T-helper 2 cell treated with Interferon-gamma antibody and Interleukin-4, amounts not matched to agents 100 ng/mL and 5 ng/mL, for 36 hours (primary cell): ENCODE results near the gene ZBTB16. TPM values are rescaled to one million over a fixed set of nuclear protein-coding genes. Genes with fewer than 3 reads are reported as not detected.

Experiments used
- intact Hi-C: fragments of 100-400 bp; cut with micrococcal nuclease; formaldehyde crosslinking; loops from one replicate; pipeline ENCODE4 v1.15.1; 2023
- total RNA-seq: library from RNA; stranded (reverse); gene quantifications from 2 replicates; pipeline ENCODE4 v1.2.3, GENCODE V29; 2022

Gene ZBTB16
- total RNA-seq, 1 donor from 2014 or later: 13.7 TPM

DNA sequence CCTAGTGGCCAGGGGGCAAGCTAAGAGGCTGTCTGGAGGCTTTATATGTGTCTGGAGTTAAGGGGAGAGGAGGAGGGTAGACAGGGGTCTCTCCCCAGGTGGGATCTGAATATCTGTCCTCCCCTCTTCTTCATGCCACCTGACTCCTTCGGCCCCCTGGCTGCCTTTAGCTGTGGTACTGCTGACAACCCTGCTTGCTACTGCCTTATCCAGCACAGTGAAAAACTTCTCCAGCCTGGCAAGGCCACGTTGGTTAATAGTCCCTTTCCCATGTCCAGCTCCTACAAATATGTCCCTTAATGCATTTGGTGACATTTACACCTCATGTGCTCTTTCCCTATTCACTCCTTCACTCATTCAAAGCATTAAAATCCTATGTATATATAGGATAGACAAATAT is 194.3 kb downstream of the ZBTB16 start:
- intact Hi-C loops: no loop called here

DNA sequence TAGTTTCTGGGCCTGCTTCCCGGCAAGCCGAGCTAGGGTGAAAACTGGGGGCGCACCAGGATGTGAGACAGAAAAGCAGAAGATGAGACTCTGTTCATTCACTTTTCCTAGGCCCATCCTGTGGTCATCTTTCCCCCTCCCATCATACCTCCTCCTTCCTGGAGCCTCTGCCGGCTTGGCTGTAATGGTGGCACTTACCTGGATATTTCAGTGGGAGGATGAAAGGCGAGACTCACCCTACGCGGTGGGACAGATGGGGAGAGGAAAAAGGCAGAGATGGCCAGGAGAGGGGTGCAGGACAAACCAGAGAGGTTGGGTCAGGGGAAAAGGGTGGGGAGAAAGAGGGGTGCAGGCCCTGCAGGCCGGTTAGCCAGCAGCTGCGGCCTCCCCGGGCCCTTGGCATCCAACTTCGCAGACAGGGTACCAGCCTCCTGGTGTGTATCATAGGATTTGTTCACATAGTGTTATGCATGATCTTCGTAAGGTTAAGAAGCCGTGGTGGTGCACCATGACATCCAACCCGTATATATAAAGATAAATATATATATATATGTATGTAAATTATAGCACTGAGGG is 195.1 kb downstream of the ZBTB16 start:
- intact Hi-C loops: no loop called here

DNA sequence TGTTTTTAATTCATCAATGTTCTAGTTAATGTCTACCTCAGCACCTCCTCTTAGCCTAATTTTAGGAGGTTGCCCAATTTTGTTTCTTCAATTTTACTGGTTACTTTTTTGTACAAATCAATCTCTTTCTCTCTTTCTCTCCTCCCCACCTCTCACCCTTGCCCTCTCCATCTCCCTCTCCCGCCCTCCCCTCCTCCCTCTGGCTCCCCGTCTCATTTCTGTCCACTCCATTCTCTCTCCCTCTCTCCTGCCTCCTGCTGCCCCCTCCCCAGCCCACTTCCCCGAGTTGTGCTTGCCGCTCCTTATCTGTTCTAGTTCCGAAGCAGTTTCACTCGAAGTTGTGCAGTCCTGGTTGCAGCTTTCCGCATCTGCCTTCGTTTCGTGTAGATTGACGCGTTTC is 195.8 kb downstream of the ZBTB16 start:
- intact Hi-C loops: no loop called here

DNA sequence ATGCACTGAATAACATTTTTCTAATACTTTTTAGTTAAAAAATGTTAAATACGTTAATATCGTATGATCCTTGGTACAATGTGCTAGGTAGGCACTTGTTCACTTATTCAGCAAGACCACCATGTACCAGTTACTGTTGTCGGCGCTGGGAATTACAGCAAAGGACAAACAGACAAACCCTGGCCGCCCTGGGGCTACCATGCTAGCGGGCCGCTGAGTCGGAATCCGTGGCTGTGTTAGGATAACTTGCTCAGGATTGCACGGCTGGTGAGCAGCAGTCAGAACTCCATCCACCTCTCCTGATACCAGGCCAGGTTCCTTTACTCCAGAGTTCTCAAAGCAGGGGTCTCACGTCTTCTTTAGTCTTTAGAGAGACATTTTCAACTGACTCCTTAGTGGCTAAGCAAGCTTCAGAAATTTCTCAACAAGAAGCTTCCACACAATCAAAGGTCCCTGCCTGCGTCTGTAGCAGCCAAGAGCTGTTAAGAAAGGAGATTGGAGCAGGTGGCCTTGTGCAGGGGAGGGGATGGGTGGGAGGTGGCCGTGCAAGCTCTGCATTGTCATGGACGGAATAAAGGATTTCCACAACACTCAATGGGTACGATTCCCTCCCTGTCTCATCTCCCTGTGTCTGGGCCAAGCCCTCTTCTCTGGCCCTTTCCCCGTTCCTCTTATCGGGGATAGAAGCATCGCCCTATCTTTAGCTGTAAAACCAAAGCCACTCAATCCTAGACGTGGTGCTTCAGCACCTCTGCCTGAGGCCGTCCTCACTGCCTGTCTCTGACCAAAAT is 196.9 kb downstream of the ZBTB16 start:
- intact Hi-C loops: no loop called here

DNA sequence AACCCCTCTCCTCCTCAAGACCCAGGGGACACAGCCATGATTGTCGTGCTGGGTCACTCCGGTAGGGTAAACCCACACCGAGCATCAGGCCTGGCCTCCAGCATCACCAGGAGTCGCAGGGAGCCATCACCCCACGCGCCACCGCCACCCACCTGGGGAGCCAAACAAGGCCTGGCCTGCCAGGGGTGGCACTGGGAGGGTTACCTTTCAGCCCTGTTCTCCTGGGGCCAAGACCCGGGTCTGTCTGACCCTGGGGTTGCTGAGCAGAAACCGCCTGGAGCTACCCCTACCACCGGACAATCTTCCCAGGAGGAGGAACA is 197.4 kb downstream of the ZBTB16 start:
- intact Hi-C loops: no loop called here

DNA sequence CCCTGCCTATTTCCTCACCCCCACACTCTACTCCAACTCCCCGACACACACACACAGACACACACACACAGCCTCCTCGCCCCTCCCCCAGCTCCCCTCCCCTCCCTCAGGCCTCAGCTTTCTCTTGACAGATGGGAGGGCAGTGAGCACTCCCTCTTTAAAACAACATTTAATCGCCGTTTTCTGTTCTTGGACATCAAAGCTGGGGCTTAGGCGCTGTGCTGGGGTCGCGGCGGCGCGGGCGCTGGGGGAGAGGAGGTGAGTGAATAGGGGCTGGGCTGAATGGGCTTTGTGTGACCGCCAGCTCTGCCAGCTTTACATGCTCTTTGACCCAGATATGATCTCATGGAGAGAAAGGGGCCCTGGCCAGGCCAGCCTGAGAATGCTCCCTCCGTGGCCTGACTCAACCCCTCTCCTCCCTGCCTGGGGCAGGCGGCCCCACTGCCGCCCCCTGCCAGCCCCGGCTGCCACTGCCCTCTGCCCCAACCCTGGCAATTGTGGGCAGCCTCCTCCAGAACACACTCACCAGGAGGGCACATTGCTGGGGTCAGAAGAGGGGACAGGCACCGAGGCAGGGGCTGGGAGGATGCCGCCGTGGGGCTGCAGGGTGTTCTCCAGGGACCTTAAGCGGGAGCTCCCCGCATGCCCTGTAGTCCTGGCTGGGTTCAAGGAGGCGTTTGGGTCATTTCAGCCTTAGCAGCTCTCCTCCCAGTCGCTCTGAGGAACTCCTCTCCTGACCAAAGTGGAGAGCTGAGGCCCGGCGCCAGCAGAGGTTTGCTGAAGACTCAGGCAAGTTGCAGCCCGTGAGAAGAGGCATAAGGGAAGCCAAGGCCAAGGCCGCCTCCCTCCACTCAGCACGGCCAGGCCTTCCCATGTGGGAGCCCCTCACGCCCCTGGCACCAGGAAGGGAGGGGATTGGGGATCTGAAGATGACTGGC is 198.4 kb downstream of the ZBTB16 start:
- intact Hi-C loops: no loop called here

DNA sequence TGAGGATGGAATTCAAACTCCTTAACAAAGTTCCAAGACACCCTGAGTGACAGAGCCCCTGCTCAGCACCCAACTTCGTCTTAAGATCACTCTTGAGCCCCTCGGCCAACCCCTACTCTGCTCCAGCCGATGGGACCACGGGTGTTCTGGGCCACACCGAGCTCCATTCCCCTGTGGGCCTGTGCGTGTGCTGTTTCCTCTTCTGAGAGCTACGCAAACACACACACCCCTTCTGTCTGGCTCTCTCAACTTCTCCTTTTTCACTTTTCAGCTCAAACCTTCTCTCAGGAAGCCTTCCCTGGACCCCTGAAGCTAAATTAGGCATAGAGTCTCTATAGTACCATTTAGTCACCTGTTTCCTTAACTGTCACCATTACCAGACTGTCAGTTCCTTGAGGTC is 199.2 kb downstream of the ZBTB16 start:
- intact Hi-C loops: no loop called here

DNA sequence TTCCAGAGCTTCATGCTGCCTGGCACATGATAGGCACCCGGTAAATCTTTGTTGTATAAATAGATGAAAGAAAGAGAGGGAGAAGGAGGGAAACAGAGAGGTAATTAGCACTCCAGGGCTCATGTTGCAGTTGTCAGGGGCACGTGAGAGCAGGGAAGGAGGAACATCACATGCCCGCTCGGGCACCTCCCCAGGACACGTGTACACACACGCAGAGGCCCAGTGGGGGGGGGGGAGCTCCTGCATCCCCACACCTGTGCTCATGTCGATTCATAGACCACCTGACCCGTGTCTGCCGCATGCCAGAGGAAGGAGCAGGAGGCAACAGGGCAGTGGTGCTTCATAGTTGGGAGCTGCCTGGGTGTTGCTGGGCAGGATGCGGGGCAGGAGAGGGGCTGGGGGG is 199.6 kb downstream of the ZBTB16 start:
- intact Hi-C loops: no loop called here

DNA sequence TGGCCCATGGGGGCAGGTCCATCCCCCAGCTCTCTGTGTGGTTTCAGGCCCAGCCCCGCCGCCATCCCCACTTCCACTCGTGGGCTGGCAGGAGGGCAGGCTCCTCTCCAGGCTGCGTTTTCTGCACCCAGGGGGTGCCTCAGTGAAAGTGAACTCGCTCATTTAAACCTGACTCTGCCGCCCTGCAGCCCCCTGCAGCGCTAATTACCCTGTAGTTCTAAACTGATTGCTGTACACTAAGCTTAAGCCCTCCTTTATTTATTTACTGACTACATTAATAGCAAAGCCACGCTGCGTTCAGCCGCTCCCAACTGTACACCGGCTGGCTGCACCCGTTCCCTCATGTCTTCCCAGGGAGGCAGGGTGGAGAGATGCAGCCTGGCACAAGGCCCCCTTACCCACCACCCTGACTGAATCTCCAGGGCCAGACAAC is 200.1 kb downstream of the ZBTB16 start:
- intact Hi-C loops: no loop called here

DNA sequence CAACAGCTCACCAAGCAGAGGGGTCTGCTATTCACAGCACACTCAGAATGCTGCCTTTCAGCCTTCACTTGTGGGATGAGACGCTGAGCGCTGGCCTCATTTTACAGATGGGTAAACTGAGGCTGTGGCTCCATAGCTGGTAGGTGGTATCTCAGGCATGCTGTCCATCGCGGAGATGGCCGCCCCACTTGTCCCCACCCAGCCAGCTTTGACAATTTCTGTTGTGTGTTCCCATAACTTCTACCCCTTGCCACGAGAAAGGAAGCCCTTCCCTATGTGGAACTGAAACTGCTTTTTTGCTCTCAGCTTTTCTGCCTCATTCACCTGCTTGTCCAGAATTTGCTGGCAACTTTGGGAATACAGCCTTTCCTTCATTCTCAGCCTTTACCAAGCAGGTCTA is 200.6 kb downstream of the ZBTB16 start:
- intact Hi-C loops: loop anchor here (2.0 to 10.0 kb wide), 3 partner anchors 99 to 455 kb away; no protein-coding TSS in a partner anchor

DNA sequence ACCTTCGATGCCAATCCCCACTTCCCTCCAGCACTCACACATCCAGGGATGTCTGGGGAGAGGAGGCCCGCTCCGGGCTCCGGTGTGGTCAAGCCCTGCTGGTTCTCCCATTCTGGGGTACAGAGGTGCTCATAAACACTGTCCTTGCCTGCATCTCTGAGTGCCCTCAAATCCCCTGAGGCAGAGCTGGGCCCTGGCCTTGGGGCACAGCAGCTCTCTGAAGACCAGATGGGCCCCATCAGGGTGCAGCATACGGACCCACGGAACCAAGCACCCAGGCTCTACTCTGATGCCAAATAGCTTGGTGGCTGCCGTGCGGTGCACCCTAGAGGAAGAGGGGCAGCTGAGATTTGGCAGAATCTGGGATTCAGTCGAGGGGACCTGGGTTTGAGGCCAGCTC is 201.0 kb downstream of the ZBTB16 start:
- intact Hi-C loops: loop anchor here (2.0 to 10.0 kb wide), 3 partner anchors 100 to 456 kb away; no protein-coding TSS in a partner anchor

DNA sequence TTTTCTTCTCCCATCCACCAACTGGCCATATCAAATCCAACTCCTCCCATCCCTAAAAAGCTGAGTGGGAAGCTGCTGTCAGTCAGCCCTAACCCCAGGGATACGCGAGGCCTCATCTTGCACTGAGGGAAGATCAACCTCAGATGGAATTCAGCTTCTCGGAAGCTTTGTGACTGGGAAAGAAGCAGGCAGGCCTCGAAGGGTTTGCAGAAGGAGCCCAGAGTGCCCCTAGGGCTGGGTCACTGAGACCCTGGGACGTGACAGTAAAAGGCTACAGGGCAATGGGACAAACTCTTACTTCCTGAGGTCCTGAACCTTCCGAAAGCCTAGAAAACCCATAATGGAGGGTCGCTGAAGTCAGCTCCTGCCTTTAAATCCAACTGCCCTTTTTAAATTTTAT is 202.3 kb downstream of the ZBTB16 start:
- intact Hi-C loops: loop anchor here (1.0 to 10.0 kb wide), 7 partner anchors 101 to 457 kb away; partner anchors contain the start of gene ZBTB16

DNA sequence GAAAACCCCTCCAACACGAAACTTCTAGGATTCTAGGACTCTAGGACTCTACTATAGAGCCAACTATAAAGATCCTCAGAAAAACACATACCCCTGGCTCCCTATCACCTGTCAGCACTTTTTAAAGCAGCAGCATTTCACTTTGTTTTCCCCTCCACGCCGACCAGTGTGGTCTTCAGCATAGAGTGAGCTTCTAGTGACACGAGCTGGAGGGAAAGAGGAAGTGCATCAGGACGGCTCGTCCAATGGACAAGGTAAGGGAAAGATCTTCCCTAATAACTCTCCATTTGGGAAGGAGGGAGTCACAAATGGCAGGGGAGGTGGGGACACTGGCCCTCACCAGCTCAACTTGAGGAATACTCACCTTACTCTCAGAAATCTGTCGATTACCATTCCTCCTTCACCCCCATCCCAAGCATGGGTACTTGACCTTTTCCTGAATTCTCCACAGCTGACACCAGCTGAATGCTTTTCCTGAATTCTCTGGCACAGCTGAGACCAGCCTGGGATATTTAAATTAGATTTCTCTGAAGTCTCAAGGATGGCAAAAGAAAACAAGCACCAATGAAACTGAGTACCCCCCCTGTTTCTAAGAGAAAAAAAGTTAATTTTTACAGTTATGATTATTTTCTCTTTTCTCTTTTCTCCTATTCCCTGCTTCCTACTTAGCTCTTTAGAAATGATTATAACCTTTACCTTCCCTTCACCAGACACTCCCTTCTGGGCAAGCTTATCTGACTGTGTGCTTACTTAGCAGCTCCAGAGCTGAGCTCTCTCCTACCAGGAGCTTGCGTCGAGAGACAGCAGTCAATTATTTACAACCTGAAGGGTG is 203.4 kb downstream of the ZBTB16 start:
- intact Hi-C loops: loop anchor here (10.0 kb wide), 1 partner anchor 458 kb away; no protein-coding TSS in a partner anchor

DNA sequence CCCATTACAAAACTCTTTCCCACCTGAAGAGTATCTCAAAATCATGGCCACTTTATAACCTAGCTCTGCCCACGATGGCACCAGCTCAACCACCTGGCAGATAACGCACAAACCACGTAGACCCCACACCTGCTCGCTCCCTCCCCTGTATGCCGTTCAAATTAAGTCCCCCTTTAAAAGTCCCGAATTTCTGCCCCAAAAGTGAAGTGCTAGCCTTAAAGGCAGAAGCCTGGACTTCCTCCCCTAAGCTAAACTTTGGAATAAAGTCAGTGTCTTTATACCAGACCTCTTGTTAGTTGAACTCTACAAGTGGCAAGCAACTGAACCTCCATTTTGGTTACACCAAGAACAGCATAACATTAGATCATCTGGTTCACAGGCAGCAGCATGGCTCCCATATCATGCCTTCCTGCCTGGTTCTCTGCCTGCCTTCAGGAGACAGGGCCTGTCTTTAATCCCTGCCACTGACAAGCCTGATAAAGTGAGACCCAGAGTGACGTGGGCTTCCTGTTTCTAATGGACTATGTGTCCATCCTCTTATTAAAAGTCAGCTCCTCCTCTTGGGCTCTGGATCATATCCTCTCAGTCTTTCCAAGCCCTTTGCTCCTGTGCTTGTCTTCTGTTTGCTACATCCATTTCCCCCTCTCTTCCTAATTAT is 204.1 kb downstream of the ZBTB16 start:
- intact Hi-C loops: loop anchor here (10.0 kb wide), 1 partner anchor 459 kb away; no protein-coding TSS in a partner anchor

DNA sequence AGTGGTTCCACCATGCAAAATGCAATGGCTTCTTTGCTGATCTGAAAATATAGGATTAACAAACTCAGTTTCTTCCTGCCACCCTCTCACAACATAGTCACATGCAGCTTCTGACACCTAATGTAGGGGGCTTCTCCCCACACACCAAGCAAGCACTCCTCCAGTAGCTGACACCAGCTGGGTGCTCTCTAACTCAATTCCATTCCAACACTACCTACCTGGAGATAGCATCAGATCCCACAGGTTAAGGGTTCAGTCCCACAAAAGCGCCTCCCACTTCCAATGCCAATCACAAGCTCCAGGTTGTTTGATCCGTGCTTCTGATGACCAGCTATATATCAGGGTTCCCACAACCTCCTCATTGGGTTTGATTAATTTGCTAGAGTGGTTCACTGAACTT is 204.9 kb downstream of the ZBTB16 start:
- intact Hi-C loops: loop anchor here (10.0 kb wide), 1 partner anchor 460 kb away; no protein-coding TSS in a partner anchor

DNA sequence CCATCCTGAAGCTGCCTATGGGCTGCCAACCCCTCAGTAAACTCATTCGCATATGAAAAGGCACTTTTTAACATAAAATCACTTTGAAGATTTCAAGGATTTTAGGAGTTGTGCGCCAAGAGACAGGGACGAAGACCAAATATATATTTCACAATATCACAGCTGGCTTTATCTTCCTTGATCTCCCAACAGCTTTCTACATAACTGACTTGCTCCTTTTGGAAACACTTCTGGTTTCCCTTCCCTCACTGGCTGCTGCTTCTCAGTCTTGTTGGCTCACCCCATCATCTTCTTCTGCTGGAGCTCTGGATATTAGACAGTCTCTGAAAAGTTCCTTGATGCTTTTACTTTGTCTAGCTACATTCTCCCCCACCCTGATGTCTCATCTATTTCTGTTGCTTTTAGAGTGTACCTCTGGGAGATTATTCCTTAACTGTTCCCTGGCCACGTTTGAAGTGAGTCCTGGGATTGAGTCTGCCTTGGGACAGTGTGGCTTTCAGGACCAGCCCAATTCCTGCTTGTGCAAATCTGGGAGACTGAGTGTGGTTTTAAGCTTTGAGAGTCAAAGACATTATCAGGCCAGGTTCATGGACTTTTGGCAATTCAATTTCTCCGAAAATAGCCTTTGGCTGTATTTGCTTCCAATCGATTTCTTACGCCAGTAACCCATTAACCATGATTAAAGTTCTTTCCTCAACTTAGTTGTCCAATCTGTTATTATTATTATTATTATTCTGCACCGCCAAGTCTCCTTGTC is 205.8 kb downstream of the ZBTB16 start:
- intact Hi-C loops: loop anchor here (10.0 kb wide), 1 partner anchor 460 kb away; no protein-coding TSS in a partner anchor

DNA sequence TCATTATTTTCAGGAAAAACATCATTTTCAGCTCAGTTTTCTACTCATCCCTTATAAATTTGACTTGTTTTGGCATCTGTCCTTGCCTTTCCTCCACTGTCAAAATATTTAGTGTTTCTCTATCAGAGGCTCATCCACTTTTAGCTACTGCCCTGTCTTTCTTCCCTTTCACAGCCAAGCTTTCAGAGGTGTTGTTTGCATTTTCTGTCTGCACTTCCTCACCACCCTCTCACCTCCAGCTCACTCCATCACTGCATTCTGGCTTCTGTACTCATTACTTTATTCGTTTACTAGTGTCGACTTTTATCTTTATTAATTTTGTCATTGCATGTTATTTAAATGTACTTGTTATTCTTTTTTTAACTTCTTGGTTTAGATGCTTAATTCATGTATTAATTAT is 210.0 kb downstream of the ZBTB16 start:
- intact Hi-C loops: loop anchor here (10.0 kb wide), 1 partner anchor 465 kb away; no protein-coding TSS in a partner anchor

DNA sequence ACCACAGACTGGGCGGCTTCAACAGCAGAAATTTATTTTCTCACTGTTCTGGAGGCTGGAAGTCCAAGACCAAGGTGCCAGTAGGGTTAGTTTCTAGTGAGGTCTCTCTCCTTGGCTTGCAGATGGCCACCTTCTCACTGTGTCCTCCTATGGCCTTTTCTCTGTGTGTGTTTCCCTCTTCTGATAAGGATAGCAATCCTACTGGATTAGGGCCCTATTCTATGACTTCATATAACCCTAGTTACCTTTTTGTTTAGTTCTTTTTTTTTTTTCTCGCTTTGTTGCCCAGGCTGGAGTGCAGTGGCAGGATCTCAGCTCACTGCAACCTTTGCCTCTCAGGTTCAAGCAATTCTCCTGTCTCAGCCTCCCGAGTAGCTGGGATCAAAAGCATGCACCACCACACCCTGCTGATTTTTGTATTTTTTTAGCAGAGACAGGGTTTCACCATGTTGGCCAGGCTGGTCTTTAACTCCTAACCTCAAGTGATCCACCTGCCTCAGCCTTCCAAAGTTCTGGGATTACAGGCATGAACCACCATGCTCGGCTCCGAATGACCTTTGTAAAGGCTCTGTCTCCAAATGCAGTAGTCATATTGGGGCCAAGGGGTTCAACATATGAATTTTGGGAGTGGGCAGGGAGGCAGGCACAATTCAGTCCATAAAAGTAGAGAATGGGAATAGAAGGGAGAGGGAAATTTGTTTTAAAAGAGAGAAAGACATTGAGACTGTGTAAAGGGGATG is 211.2 kb downstream of the ZBTB16 start:
- intact Hi-C loops: no loop called here

DNA sequence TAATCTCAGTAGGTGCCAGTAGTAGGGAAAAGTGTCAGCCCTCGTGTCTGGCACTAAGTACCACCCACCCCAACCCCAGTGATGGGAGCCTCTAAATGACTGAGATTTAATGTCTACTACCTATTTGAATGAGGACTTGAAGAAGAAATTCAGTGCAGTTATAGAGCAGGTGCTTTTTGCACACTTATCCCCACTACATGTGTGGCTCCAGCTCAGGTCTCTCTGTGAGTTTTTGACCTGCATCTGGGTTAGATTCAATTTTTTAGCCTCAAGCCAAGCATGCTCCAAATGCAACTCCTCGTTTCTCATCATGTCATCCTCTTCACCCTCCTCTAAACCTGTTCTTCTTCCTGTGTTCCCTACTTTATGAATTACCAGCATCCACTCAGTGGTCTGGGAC is 211.8 kb downstream of the ZBTB16 start:
- intact Hi-C loops: no loop called here
